Fibroblast of lung (primary cell): Measurements from ENCODE around the gene FHL5. TPM values are rescaled to one million over a fixed set of nuclear protein-coding genes. Genes with fewer than 3 reads are reported as not detected.

Experiments used
- DNase-seq, 2 donors: peaks; one replicate each; pipeline versions ENCODE4 v3.0.0 to v3.0.0-alpha.2; 2010; ENCODE audit warnings: low read depth in 2 of 2
- H2AFZ ChIP-seq: 2 replicates; pipeline ENCODE4 v1.5.1; 2012; ENCODE audit warnings: low read length, control low read depth, inconsistent platforms
- H3K27ac ChIP-seq: 2 replicates; pipeline ENCODE4 v1.5.1; 2011; ENCODE audit warnings: low read length, control low read depth; ENCODE audit not compliant: insufficient read depth
- H3K27me3 ChIP-seq: 2 replicates; pipeline ENCODE4 v1.5.1; 2011; ENCODE audit warnings: mild to moderate bottlenecking, low read length; ENCODE audit not compliant: control insufficient read depth, insufficient read depth
- H3K36me3 ChIP-seq: 2 replicates; pipeline ENCODE4 v1.5.1; 2011; ENCODE audit warnings: low read length; ENCODE audit not compliant: control insufficient read depth, insufficient read depth
- H3K4me1 ChIP-seq: 2 replicates; pipeline ENCODE4 v1.5.1; 2011; ENCODE audit warnings: low read length; ENCODE audit not compliant: control insufficient read depth, insufficient read depth; ENCODE audit errors: extremely low read depth
- H3K4me2 ChIP-seq: 2 replicates; pipeline ENCODE4 v1.5.1; 2011; ENCODE audit warnings: low read length, control low read depth; ENCODE audit not compliant: insufficient read depth; ENCODE audit errors: extremely low read depth
- H3K4me3 ChIP-seq, 4 experiments: fragments of 200-600 bp in 1 of 4; sonication (generic) in 1 of 4; replicated peaks in 1 of 4; 2 replicates each; pipeline ENCODE4 v1.5.1; 2011 to 2016; ENCODE audit warnings: low read length in 4 of 4, low read depth in 3 of 4, mild to moderate bottlenecking in 3 of 4, control low read depth in 2 of 4, inconsistent platforms in 1 of 4, mixed read lengths in 1 of 4; ENCODE audit not compliant: insufficient read depth in 1 of 4; ENCODE audit errors: control extremely low read depth in 1 of 4
- H3K79me2 ChIP-seq: 2 replicates; pipeline ENCODE4 v1.5.1; 2012; ENCODE audit warnings: mild to moderate bottlenecking, low read length, inconsistent platforms; ENCODE audit not compliant: control insufficient read depth, insufficient read depth
- H3K9ac ChIP-seq: 2 replicates; pipeline ENCODE4 v1.5.1; 2011; ENCODE audit warnings: mild to moderate bottlenecking, low read length, control low read depth; ENCODE audit not compliant: insufficient read depth
- H3K9me3 ChIP-seq: 2 replicates; pipeline ENCODE4 v1.5.1; 2012; ENCODE audit warnings: low read depth, low read length; ENCODE audit not compliant: control insufficient read depth, insufficient read depth
- H4K20me1 ChIP-seq: 2 replicates; pipeline ENCODE4 v1.5.1; 2011; ENCODE audit warnings: low read length; ENCODE audit not compliant: control insufficient read depth, insufficient read depth; ENCODE audit errors: extremely low read depth
- EZH2 ChIP-seq: IDR thresholded peaks from 2 replicates; pipeline ENCODE4 v1.5.1; 2012; ENCODE audit warnings: low read length, control low read depth, mild to moderate bottlenecking; ENCODE audit errors: missing control alignments
- polyA plus RNA-seq, 2 donors: library from polyadenylated mRNA; depleted of rRNA in 1 of 2; stranded (reverse) in 1 of 2; unstranded in 1 of 2; fragments of >200 nt; gene quantifications; 2 replicates each; pipeline ENCODE4 v1.2.1, GENCODE V29; 2011 to 2012; ENCODE audit warnings: missing spikeins in 1 of 2
- total RNA-seq: library from RNA; depleted of rRNA; stranded (reverse); fragments of >200 nt; gene quantifications from 2 replicates; pipeline ENCODE4 v1.2.1, GENCODE V29; 2014
- TF ChIP-seq, protein P1 (sequence below), 2 donors: IDR thresholded peaks in 1 of 2; conservative IDR thresholded peaks in 1 of 2; 1 replicate in 1 of 2; 2 replicates in 1 of 2; pipeline ENCODE4 v1.5.1; 2011 to 2012; ENCODE audit warnings: low read length in 2 of 2, control low read depth in 1 of 2, inconsistent platforms in 1 of 2, low read depth in 1 of 2, mild to moderate bottlenecking in 1 of 2

The FHL5 gene
- total and polyA plus RNA-seq, 2 donors (not counting 1 experiment from before 2014, with no cell fraction given): 0.03 TPM; not detected in 1

DNA sequence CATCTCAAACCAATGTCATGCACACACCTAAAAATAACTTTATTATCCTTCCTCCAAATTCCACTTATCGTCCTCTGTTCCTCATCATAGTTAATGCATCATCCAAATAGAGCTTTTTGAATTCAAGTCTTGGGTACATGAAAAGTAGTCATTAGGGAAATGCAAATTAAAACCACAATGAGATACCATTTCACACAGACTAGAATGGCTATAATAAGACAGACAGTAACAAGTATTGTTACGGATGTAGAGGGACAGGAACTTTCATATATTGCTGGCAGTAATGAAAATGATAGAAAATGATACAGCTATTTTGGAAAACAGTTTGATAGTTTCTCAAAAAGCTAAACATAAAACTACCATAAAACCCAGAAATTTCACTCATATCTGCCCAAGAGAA lies 59.1 kb downstream of the FHL5 start:
- Histone ChIP-seq H3K36me3 (no peaks in the 10 kb centered on the region), H3K4me3 (no peak overlapping the region), H3K4me1 (no peaks in the 10 kb centered on the region), H3K9me3 (no peaks in the 10 kb centered on the region), H4K20me1 (no peaks in the 10 kb centered on the region), H3K27me3 (no peaks in the 10 kb centered on the region), H3K79me2 (no peaks in the 10 kb centered on the region), H3K27ac (no peak overlapping the region), H3K9ac (no peak overlapping the region), H3K4me2 (no peak overlapping the region), H2AFZ (no peak overlapping the region)
- DNase-seq: no peak
- TF ChIP-seq, protein P1, sequence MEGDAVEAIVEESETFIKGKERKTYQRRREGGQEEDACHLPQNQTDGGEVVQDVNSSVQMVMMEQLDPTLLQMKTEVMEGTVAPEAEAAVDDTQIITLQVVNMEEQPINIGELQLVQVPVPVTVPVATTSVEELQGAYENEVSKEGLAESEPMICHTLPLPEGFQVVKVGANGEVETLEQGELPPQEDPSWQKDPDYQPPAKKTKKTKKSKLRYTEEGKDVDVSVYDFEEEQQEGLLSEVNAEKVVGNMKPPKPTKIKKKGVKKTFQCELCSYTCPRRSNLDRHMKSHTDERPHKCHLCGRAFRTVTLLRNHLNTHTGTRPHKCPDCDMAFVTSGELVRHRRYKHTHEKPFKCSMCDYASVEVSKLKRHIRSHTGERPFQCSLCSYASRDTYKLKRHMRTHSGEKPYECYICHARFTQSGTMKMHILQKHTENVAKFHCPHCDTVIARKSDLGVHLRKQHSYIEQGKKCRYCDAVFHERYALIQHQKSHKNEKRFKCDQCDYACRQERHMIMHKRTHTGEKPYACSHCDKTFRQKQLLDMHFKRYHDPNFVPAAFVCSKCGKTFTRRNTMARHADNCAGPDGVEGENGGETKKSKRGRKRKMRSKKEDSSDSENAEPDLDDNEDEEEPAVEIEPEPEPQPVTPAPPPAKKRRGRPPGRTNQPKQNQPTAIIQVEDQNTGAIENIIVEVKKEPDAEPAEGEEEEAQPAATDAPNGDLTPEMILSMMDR (conservative IDR thresholded peaks at IDR 0.05 in 1 of 2, IDR thresholded peaks at IDR 0.05 in 1 of 2; ENCODE audit: low read depth in 1 of 2, low read length in 2 of 2): no peak
- TF ChIP-seq EZH2: no peak

GRCh38 chr6:96624957-96625356 lies 62.0 kb downstream of the FHL5 start:
- TF ChIP-seq EZH2: no peak
- TF ChIP-seq, protein P1 (conservative IDR thresholded peaks at IDR 0.05 in 1 of 2, IDR thresholded peaks at IDR 0.05 in 1 of 2; ENCODE audit: low read depth in 1 of 2, low read length in 2 of 2): no peak
- H3K27ac ChIP-seq: no peak overlapping the region

GRCh38 chr6:96626759-96627364 lies 63.9 kb downstream of the FHL5 start:
- Histone ChIP-seq H3K9ac (no peak overlapping the region), H3K36me3 (no peaks in the 10 kb centered on the region), H3K27me3 (no peaks in the 10 kb centered on the region), H3K4me3 (no peak overlapping the region), H3K27ac (no peak overlapping the region), H2AFZ (no peak overlapping the region), H3K9me3 (no peaks in the 10 kb centered on the region), H3K4me2 (no peak overlapping the region), H3K79me2 (no peaks in the 10 kb centered on the region), H4K20me1 (no peaks in the 10 kb centered on the region), H3K4me1 (no peaks in the 10 kb centered on the region)
- TF ChIP-seq, protein P1 (conservative IDR thresholded peaks at IDR 0.05 in 1 of 2, IDR thresholded peaks at IDR 0.05 in 1 of 2; ENCODE audit: low read depth in 1 of 2, low read length in 2 of 2): peak in 1 of 2 donors; percentile 26
- TF ChIP-seq EZH2: no peak
- peak; percentile 22 to 58 for DNase-seq

More at GRCh38 chr6:96624957-96625356, 62.0 kb downstream of the FHL5 start:
- no peaks in the 10 kb centered on the region for H3K4me1 ChIP-seq
- DNase-seq: no peak
- no peaks in the 10 kb centered on the region for H4K20me1 ChIP-seq
- H3K4me3 ChIP-seq: no peak overlapping the region
- H3K9ac ChIP-seq: no peak overlapping the region
- H3K79me2 ChIP-seq: no peaks in the 10 kb centered on the region
- no peak overlapping the region for H2AFZ ChIP-seq
- H3K4me2 ChIP-seq: no peak overlapping the region
- no peaks in the 10 kb centered on the region for H3K9me3 ChIP-seq
- no peaks in the 10 kb centered on the region for H3K27me3 ChIP-seq
- H3K36me3 ChIP-seq: no peaks in the 10 kb centered on the region
